CD4-positive, alpha-beta memory T cell (primary cell): ENCODE results near the gene MYOF. TPM values are rescaled to one million over a fixed set of nuclear protein-coding genes. Genes with fewer than 3 reads are reported as not detected.

Experiments used
- CTCF ChIA-PET: fragments of 350-600 bp; sonication (Branson Sonifier 250); formaldehyde crosslinking; loops from one replicate; lab custom pipeline; 2021; ENCODE audit warnings: inconsistent platforms; ENCODE audit not compliant: partially characterized antibody; lab: Charles Lee
- POLR2A ChIA-PET: fragments of 350-600 bp; sonication (Branson Sonifier 250); formaldehyde crosslinking; loops from one replicate; lab custom pipeline; 2021; ENCODE audit not compliant: partially characterized antibody; lab: Charles Lee
- DNase-seq, 5 donors: peaks; one replicate each; pipeline versions ENCODE4 v3.0.0 to v3.0.0-alpha.2; 2020 to 2022; ENCODE audit warnings: mixed read lengths in 1 of 5
- H3K27ac ChIP-seq: one replicate; pipeline ENCODE4 v1.7.0; 2013; ENCODE audit warnings: low read depth, low read length
- H3K27me3 ChIP-seq: 2 replicates; pipeline ENCODE4 v1.7.0; 2013; ENCODE audit warnings: mild to moderate bottlenecking, low read length, moderate library complexity; ENCODE audit not compliant: insufficient read depth
- H3K36me3 ChIP-seq: 2 replicates; pipeline ENCODE4 v1.7.0; 2013; ENCODE audit warnings: mild to moderate bottlenecking, low read length, moderate library complexity; ENCODE audit not compliant: insufficient read depth
- H3K4me1 ChIP-seq: 2 replicates; pipeline ENCODE4 v1.7.0; 2013; ENCODE audit warnings: mild to moderate bottlenecking, low read length, moderate library complexity; ENCODE audit not compliant: insufficient read depth
- H3K4me3 ChIP-seq, 2 donors: one replicate each; pipeline ENCODE4 v1.7.0; 2013; ENCODE audit warnings: low read length in 2 of 2, mild to moderate bottlenecking in 1 of 2
- H3K9me3 ChIP-seq, 2 donors: one replicate each; pipeline ENCODE4 v1.7.0; 2013; ENCODE audit warnings: low read length in 2 of 2, control low read depth in 1 of 2; ENCODE audit not compliant: control insufficient read depth in 1 of 2
- H3K27ac Mint-ChIP-seq, 7 donors: one replicate each; pipeline ENCODE4 v1.8.0; 2020 to 2021; ENCODE audit warnings: mixed read lengths in 7 of 7, mild to moderate bottlenecking in 6 of 7, inconsistent platforms in 3 of 7, moderate library complexity in 3 of 7
- H3K27me3 Mint-ChIP-seq, 2 donors: one replicate each; pipeline ENCODE4 v1.8.0; 2020 to 2021; ENCODE audit warnings: mixed read lengths in 2 of 2
- H3K36me3 Mint-ChIP-seq, 2 donors: one replicate each; pipeline ENCODE4 v1.8.0; 2020 to 2021; ENCODE audit warnings: mixed read lengths in 2 of 2, inconsistent platforms in 1 of 2, mild to moderate bottlenecking in 1 of 2
- H3K4me1 Mint-ChIP-seq, 4 donors: one replicate each; pipeline ENCODE4 v1.8.0; 2020 to 2021; ENCODE audit warnings: mixed read lengths in 4 of 4, mild to moderate bottlenecking in 1 of 4
- H3K4me3 Mint-ChIP-seq, 8 donors: one replicate each; pipeline ENCODE4 v1.8.0; 2020 to 2021; ENCODE audit warnings: mixed read lengths in 8 of 8, mild to moderate bottlenecking in 7 of 8, moderate library complexity in 6 of 8, inconsistent platforms in 3 of 8
- H3K9me3 Mint-ChIP-seq, 8 donors: one replicate each; pipeline ENCODE4 v1.8.0; 2020 to 2021; ENCODE audit warnings: mixed read lengths in 8 of 8, mild to moderate bottlenecking in 5 of 8, inconsistent platforms in 3 of 8, moderate library complexity in 1 of 8
- intact Hi-C: fragments of 100-400 bp; cut with micrococcal nuclease; formaldehyde crosslinking; loops from one replicate; pipeline ENCODE4 v1.15.1; 2023
- polyA plus RNA-seq, 2 donors: library from polyadenylated mRNA; unstranded; fragments of 300-500 nt; fragmentation: Illumina TruSeq; gene quantifications; one replicate each; pipeline ENCODE4 v1.2.3, GENCODE V29; 2021
- total RNA-seq, 2 experiments: library from RNA; stranded (reverse); gene quantifications; one replicate each; pipeline ENCODE4 v1.2.3, GENCODE V29; 2021

Gene MYOF
- total and polyA plus RNA-seq, 4 experiments from 2014 or later, result 1.2 to 2.2 TPM; not detected in 2

DNA sequence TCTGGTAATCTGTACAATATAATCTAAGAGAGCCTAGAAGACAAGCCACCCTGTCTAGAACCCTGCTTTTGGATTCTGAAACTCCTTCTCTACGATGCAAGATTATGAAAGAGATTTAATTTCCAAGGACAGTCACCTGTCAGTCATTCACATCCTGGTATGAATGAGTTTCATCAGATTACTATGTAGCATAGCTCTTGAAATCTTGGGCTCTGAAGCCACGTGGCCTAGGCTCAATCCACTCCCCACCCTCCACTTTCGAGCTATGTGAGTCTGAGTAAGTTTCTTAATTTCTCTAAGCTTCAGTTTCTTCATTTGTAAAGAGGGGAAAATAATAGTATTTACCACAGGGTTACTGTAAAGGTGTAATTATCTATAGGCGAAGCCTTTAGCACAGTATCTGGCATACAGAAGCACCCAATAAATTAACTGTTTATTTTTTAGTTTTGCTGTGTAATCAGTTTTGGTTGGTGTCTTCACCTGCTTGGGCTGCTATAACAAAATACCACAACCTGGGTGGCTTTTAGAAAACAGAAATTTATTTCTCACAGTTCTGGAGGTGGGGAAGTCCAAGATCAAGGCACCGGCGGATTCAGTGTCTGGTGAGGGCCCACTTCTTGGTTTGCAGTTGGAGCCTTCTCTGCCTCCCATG, 71.3 kb downstream of the MYOF start:
- Histone ChIP-seq H3K27ac (peak overlapping the region; percentile 48), H3K4me3 (no peak overlapping the region), H3K9me3 (no peaks in the 10 kb centered on the region), H3K4me1 (peaks cover 60% of the 10 kb centered on the region), H3K27me3 (no peaks in the 10 kb centered on the region), H3K36me3 (no peaks in the 10 kb centered on the region)
- ChIA-PET POLR2A (interaction anchor here (1.7 kb wide), 1 partner anchor 72 kb away, joined by 7 read pairs; the partner anchor contains the start of gene MYOF), CTCF (interaction anchor here (1.2 to 8.4 kb wide), 2 partner anchors 33 to 60 kb away, joined by 3 to 70 read pairs; no protein-coding TSS in a partner anchor)
- Mint-ChIP-seq H3K27me3 (no peaks in the 10 kb centered on the region), H3K36me3 (no peaks in the 10 kb centered on the region), H3K4me3 (peak overlapping the region in 3 of 8 donors; percentile 7 to 57 (median 23)), H3K27ac (peak overlapping the region; percentile 79 to 96 (median 89)), H3K4me1 (peaks cover 44 to 74% (median 66%) of the 10 kb centered on the region in 4 donors), H3K9me3 (peaks cover 0 to 3% (median 0%) of the 10 kb centered on the region in 8 donors)
- intact Hi-C loops, result no loop called here
- DNase-seq, result no peak

DNA sequence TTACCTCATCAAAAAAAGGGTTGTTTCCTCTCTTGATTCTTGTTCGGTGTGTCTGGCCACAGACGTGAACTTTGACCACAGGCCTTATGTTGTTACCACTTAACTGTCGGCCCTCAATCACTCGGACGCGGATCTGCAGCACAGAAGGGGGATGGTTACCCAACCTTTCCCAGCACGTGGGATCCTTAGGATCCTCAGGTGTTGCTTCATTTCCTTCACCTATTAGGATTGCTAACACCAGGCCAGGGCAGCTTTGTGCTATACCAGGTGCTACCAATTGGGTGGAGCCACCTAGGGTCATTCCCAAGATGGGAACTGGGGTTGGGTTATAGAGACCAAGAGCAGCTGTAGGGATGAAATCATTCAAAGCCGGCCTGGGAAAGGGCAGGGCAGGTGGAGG, 73.4 kb downstream of the MYOF start:
- CTCF ChIA-PET, result interaction anchor here (1.3 to 8.4 kb wide), 3 partner anchors 31 to 74 kb away, joined by 3 to 70 read pairs (median 11); partner anchors contain the start of gene MYOF
- H3K9me3 Mint-ChIP-seq, result peaks cover 0 to 3% (median 0%) of the 10 kb centered on the region in 8 donors
- no peak overlapping the region for H3K4me3 Mint-ChIP-seq
- peaks cover 47% of the 10 kb centered on the region for H3K4me1 ChIP-seq
- no peaks in the 10 kb centered on the region for H3K27me3 ChIP-seq
- intact Hi-C loops, result no loop called here
- no peaks in the 10 kb centered on the region for H3K9me3 ChIP-seq
- no peak overlapping the region for H3K27ac ChIP-seq
- H3K4me3 ChIP-seq, result no peak overlapping the region
- no peaks in the 10 kb centered on the region for H3K36me3 ChIP-seq
- peaks cover 31 to 57% (median 50%) of the 10 kb centered on the region in 4 donors for H3K4me1 Mint-ChIP-seq
- POLR2A ChIA-PET, result interaction anchor here (0.6 kb wide), 1 partner anchor 844 kb away, joined by 3 read pairs; no protein-coding TSS in a partner anchor
- no peaks in the 10 kb centered on the region for H3K36me3 Mint-ChIP-seq
- H3K27ac Mint-ChIP-seq, result peak overlapping the region in 1 of 7 donors; percentile 70
- DNase-seq, result no peak
- H3K27me3 Mint-ChIP-seq, result no peaks in the 10 kb centered on the region

DNA sequence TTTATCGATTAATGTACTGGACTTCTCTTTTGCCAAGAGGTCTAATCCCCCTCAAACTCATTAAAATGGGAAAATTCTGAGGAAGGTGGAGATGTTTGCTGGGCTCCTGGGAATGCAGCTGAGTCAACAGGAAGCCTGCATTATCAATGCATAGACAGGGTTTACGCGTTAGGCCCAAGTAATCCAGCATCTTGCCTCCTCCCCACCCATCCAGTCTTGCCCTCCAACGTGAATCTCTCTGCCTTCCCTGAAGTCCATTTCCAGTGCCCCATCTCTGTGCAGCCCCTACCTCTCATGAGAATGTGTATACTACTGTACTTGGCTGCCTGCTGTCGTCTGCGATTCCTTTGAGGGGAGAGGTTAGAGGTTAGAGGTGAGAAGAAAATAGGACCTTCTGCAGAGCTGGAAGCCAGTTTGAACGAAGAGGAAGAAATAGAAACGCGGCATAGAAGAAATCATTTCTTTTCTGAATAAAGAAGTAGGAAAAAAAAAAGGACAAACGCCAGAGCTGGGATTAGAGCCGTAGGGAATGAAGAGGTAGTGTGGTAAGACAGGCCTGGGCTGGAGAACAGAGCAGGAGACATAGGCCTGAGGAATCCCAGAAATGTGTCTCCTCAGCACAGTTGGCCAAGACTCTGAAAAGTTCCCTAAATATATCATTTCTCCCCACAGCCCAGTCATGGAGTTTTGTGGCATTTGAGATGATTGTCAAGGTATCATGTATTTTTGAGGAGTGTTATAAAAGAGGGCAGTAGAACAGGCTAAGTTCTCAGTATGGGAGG, 75.6 kb downstream of the MYOF start:
- POLR2A ChIA-PET, result no interaction called here
- peak overlapping the region in 1 of 7 donors; percentile 13 for H3K27ac Mint-ChIP-seq
- Histone ChIP-seq H3K4me1 (peaks cover 24% of the 10 kb centered on the region), H3K36me3 (no peaks in the 10 kb centered on the region), H3K27ac (no peak overlapping the region), H3K4me3 (no peak overlapping the region), H3K9me3 (no peaks in the 10 kb centered on the region), H3K27me3 (no peaks in the 10 kb centered on the region)
- no peaks in the 10 kb centered on the region for H3K27me3 Mint-ChIP-seq
- no peak for DNase-seq
- intact Hi-C loops, result no loop called here
- H3K36me3 Mint-ChIP-seq, result no peaks in the 10 kb centered on the region
- H3K9me3 Mint-ChIP-seq, result peaks cover 0 to 1% (median 0%) of the 10 kb centered on the region in 8 donors
- no peak overlapping the region for H3K4me3 Mint-ChIP-seq
- peaks cover 13 to 34% (median 28%) of the 10 kb centered on the region in 4 donors for H3K4me1 Mint-ChIP-seq
- CTCF ChIA-PET, result no interaction called here

- H3K9me3 Mint-ChIP-seq, result peaks cover 0 to 1% (median 0%) of the 10 kb centered on the region in 8 donors
- no peak for DNase-seq
- no peaks in the 10 kb centered on the region for H3K9me3 ChIP-seq
- H3K4me1 Mint-ChIP-seq, result peaks cover 0 to 9% (median 5%) of the 10 kb centered on the region in 4 donors
- no peaks in the 10 kb centered on the region for H3K36me3 ChIP-seq
- no peaks in the 10 kb centered on the region for H3K36me3 Mint-ChIP-seq
- CTCF ChIA-PET, result interaction anchor here (1.5 to 2.5 kb wide), 2 partner anchors 68 to 79 kb away, joined by 4 to 10 read pairs; partner anchors contain the start of gene MYOF
- H3K27ac Mint-ChIP-seq, result no peak overlapping the region
- H3K4me3 Mint-ChIP-seq, result no peak overlapping the region
- POLR2A ChIA-PET, result no interaction called here
- no peaks in the 10 kb centered on the region for H3K27me3 ChIP-seq
- no peaks in the 10 kb centered on the region for H3K4me1 ChIP-seq
- H3K4me3 ChIP-seq, result no peak overlapping the region
- intact Hi-C loops, result no loop called here
- no peak overlapping the region for H3K27ac ChIP-seq
- no peaks in the 10 kb centered on the region for H3K27me3 Mint-ChIP-seq
Observed at GRCh38 chr10:93404048-93404354, 78.1 kb downstream of the MYOF start.

- no peak overlapping the region for H3K27ac ChIP-seq
- intact Hi-C loops, result no loop called here
- H3K4me3 ChIP-seq, result no peak overlapping the region
- Mint-ChIP-seq H3K27me3 (no peaks in the 10 kb centered on the region), H3K9me3 (peaks cover 0 to 1% (median 0%) of the 10 kb centered on the region in 8 donors), H3K36me3 (no peaks in the 10 kb centered on the region), H3K4me1 (peaks cover 0 to 3% (median under 1%) of the 10 kb centered on the region in 4 donors), H3K4me3 (no peak overlapping the region), H3K27ac (no peak overlapping the region)
- DNase-seq, result no peak
- H3K36me3 ChIP-seq, result no peaks in the 10 kb centered on the region
- CTCF ChIA-PET, result interaction anchor here (1.5 to 2.5 kb wide), 2 partner anchors 68 to 79 kb away, joined by 4 to 10 read pairs; partner anchors contain the start of gene MYOF
- no peaks in the 10 kb centered on the region for H3K4me1 ChIP-seq
- no peaks in the 10 kb centered on the region for H3K27me3 ChIP-seq
- no peaks in the 10 kb centered on the region for H3K9me3 ChIP-seq
- POLR2A ChIA-PET, result no interaction called here
Observed at GRCh38 chr10:93403152-93404047, 78.7 kb downstream of the MYOF start.

DNA sequence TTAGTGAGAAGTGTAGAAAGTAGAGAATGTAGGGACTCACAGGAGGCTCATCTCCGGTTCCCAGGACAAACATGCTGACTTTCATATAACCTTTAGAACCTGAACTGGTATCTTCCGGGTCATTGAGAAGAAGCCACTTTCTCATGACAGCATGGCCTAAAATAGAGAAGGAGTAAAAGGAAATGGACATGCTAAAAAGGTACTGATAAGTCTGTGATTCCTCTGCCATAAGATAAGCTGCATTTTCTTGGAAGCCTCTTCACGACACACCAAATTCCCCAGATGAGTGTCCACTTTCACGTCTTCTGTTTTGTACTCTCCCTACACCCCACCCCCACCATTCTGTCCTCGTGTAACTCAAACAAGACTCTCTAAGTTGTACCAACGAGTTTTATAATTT, 79.9 kb downstream of the MYOF start:
- Histone ChIP-seq H3K27me3 (no peaks in the 10 kb centered on the region), H3K27ac (no peak overlapping the region), H3K4me1 (no peaks in the 10 kb centered on the region), H3K9me3 (no peaks in the 10 kb centered on the region), H3K36me3 (no peaks in the 10 kb centered on the region), H3K4me3 (no peak overlapping the region)
- ChIA-PET POLR2A (no interaction called here), CTCF (no interaction called here)
- intact Hi-C loops, result no loop called here
- peaks cover 0 to 1% (median 0%) of the 10 kb centered on the region in 4 donors for H3K4me1 Mint-ChIP-seq
- H3K27ac Mint-ChIP-seq, result no peak overlapping the region
- no peaks in the 10 kb centered on the region for H3K36me3 Mint-ChIP-seq
- H3K27me3 Mint-ChIP-seq, result peaks cover 0 to 6% of the 10 kb centered on the region in 2 donors
- H3K4me3 Mint-ChIP-seq, result no peak overlapping the region
- no peak for DNase-seq
- peaks cover 0 to 1% (median 0%) of the 10 kb centered on the region in 8 donors for H3K9me3 Mint-ChIP-seq
